Endothelial cell (in vitro differentiated cells): ENCODE results near the gene MAMDC4. TPM values are rescaled to one million over a fixed set of nuclear protein-coding genes. Genes with fewer than 3 reads are reported as not detected.

Experiments used
- DNase-seq: peaks from one replicate; pipeline ENCODE4 v3.0.0; 2021; ENCODE audit warnings: low spot score
- H3K27ac Mint-ChIP-seq: one replicate; pipeline ENCODE4 v1.8.0; 2021; ENCODE audit warnings: mixed read lengths, inconsistent platforms; ENCODE audit not compliant: unreplicated experiment
- H3K27me3 Mint-ChIP-seq: one replicate; pipeline ENCODE4 v1.8.0; 2021; ENCODE audit warnings: mild to moderate bottlenecking, moderate library complexity, mixed read lengths, inconsistent platforms; ENCODE audit not compliant: unreplicated experiment
- H3K36me3 Mint-ChIP-seq: one replicate; pipeline ENCODE4 v1.8.0; 2021; ENCODE audit warnings: mild to moderate bottlenecking, low read depth, mixed read lengths, inconsistent platforms; ENCODE audit not compliant: unreplicated experiment
- H3K4me1 Mint-ChIP-seq: one replicate; pipeline ENCODE4 v1.8.0; 2021; ENCODE audit warnings: mild to moderate bottlenecking, mixed read lengths, inconsistent platforms; ENCODE audit not compliant: unreplicated experiment
- H3K4me3 Mint-ChIP-seq: one replicate; pipeline ENCODE4 v1.8.0; 2021; ENCODE audit warnings: mild to moderate bottlenecking, mixed read lengths, inconsistent platforms; ENCODE audit not compliant: unreplicated experiment
- H3K9me3 Mint-ChIP-seq: one replicate; pipeline ENCODE4 v1.8.0; 2021; ENCODE audit warnings: mixed read lengths, inconsistent platforms; ENCODE audit not compliant: unreplicated experiment
- CTCF ChIP-seq: fragments of 200-600 bp; sonication (generic); IDR thresholded peaks from one replicate; pipeline ENCODE4 v1.5.0; 2021; ENCODE audit warnings: antibody characterized with exemption; ENCODE audit not compliant: unreplicated experiment
- total RNA-seq: library from RNA; stranded (reverse); fragmentation: NEBNext Ultra II Directional; extraction: Animal tissue kit (Norgen Biotek cat#: 25700); gene quantifications from one replicate; pipeline ENCODE4 v1.2.1, GENCODE V29; 2021; ENCODE audit not compliant: unreplicated experiment

The MAMDC4 gene
- total RNA-seq, 1 donor from 2014 or later: 10.0 TPM

- peaks cover 17% of the 10 kb centered on the region for H3K27me3 Mint-ChIP-seq
- peaks cover 11% of the 10 kb centered on the region for H3K36me3 Mint-ChIP-seq
- no peaks in the 10 kb centered on the region for H3K9me3 Mint-ChIP-seq
- H3K4me1 Mint-ChIP-seq: peaks cover 19% of the 10 kb centered on the region
- no peak for DNase-seq
- H3K4me3 Mint-ChIP-seq: peak overlapping the region; percentile 79
- no peak for TF ChIP-seq CTCF
- H3K27ac Mint-ChIP-seq: no peak overlapping the region
These were observed 46.1 kb upstream of the MAMDC4 start for GRCh38 chr9:136806067-136806466.

GRCh38 chr9:136806631-136807201 lies 45.4 kb upstream of the MAMDC4 start:
- peaks cover 17% of the 10 kb centered on the region for H3K27me3 Mint-ChIP-seq

DNA sequence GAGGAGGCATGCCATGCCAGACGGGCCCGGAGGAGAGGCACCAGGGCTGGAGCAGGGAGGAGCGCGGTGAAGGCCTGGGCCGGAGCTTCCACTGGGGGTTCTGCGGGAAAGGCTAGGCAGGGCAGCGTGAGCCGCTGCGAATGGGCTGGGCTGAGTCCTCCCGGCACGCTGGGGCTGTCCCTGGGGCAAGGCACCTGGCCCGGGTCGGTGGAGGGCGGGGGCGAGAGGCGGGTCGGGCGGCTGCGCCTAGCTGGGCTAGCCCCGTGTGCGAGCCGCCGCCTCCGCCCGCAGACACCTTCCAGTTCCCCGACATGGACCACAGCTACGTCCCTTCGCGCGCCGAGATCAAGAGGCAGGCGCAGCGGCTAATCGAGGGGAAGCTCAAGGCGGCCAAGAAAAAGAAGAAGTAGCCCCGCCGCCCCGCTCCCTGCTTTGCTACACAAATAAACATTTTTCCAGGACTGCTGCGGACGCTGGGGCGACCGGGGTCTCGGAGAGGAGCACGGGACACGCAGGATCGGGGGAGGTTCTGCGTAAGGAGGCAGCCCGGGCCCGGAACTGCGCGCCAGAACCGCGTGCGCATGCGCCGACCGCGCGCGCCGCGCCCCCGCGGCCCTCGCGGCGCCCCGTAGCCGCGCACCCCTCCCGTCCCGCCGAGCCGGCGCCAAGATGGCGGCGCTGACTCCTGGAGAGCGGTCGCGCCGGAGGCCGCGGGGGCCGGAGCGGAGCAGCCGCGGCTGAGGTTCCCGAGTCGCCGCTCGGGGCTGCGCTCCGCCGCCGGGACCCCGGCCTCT lies 44.7 kb upstream of the MAMDC4 start, which contains the start of gene RABL6:
Gene RABL6 (plus strand): TSS at position 668 of the 794 bp plus-strand sequence. CDS start 249 bp downstream, outside the sequence.
- peak; percentile 77 for DNase-seq
- H3K36me3 Mint-ChIP-seq: peaks cover 13% of the 10 kb centered on the region
- peaks cover 14% of the 10 kb centered on the region for H3K27me3 Mint-ChIP-seq
- TF ChIP-seq CTCF: no peak
- H3K9me3 Mint-ChIP-seq: no peaks in the 10 kb centered on the region
- no peak within 1 kb of the TSS for H3K27ac Mint-ChIP-seq
- peak within 1 kb of the TSS; percentile 91 for H3K4me3 Mint-ChIP-seq
- H3K4me1 Mint-ChIP-seq: peaks cover 19% of the 10 kb centered on the region

More at GRCh38 chr9:136806631-136807201, 45.4 kb upstream of the MAMDC4 start:
- H3K4me3 Mint-ChIP-seq: peak overlapping the region; percentile 90
- peaks cover 19% of the 10 kb centered on the region for H3K4me1 Mint-ChIP-seq
- H3K27ac Mint-ChIP-seq: no peak overlapping the region
- no peak for TF ChIP-seq CTCF
- H3K9me3 Mint-ChIP-seq: no peaks in the 10 kb centered on the region
- peaks cover 13% of the 10 kb centered on the region for H3K36me3 Mint-ChIP-seq
- DNase-seq: no peak

DNA sequence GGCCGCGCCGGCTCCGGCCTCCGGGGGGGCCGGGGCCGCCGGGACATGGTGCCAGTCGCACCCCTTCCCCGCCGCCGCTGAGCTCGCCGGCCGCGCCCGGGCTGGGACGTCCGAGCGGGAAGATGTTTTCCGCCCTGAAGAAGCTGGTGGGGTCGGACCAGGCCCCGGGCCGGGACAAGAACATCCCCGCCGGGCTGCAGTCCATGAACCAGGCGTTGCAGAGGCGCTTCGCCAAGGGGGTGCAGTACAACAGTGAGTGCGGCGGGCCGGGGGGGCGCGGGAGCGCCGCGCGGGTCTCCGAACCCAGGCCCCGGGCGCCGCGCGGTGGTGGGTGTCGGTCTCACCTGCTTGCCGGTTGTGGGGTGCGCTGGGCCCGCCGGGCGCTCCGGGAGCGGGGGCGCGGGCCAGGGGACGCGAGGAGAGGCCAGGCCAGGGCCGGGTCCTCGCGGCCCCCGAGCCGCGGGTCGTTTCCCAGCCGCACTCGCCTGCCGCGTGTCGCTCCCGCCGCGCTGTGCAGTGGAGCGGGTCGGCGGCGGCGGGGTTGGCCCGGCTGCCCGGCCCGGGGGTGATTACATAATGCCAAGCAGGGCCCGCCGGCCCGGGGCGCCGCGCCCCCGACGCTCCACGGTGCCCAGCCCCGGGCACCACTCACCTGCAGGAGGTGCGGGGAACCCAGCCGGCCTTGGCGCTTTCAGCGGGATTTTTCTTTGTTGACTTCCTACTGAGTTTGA lies 43.9 kb upstream of the MAMDC4 start:
- DNase-seq: peak; percentile 31
- peak overlapping the region; percentile 91 for H3K4me3 Mint-ChIP-seq

More for the DNA sequence above, 43.9 kb upstream of the MAMDC4 start:
- Mint-ChIP-seq H3K36me3 (peaks cover 18% of the 10 kb centered on the region), H3K27me3 (peaks cover 14% of the 10 kb centered on the region), H3K27ac (no peak overlapping the region), H3K4me1 (peaks cover 19% of the 10 kb centered on the region), H3K9me3 (no peaks in the 10 kb centered on the region)
- peak; percentile 15 for TF ChIP-seq CTCF
